ENCODE results near the gene NEK1.

DNA sequence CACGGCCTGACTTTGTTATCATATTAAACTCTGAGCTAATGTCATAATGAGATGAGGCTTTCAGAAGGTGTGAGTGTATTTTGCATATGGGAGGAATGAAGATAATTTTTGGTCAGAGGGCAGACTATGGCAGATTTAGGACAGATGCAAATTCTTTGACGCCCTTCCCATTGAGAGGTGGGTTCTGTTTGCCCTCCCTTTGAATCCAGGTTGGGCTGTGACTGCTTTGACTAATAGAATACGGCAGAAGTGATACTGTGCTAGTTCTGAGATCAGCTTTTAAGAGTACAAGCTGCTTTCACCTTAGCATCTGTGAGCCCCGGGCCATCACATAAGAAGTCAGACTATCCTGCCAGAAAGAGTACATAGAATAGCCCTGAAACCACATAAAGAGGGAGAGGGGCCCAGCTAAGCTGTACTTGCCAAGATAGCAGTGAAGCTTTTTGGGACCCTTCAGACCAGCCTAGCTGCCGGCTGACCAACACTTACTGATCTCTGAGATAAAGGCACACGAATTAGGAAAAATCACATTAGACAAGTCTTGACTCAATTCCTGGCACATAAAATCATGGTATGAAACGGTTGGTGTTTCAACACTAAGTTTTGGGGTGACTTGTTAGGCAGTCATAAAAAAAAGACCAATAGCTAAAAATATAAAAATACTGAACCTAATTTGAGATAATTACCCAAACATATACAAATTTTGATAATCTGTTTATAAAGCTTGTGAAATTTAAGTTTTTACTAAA, 174.9 kb downstream of the NEK1 start:
- TF ChIP-seq, protein P1, sequence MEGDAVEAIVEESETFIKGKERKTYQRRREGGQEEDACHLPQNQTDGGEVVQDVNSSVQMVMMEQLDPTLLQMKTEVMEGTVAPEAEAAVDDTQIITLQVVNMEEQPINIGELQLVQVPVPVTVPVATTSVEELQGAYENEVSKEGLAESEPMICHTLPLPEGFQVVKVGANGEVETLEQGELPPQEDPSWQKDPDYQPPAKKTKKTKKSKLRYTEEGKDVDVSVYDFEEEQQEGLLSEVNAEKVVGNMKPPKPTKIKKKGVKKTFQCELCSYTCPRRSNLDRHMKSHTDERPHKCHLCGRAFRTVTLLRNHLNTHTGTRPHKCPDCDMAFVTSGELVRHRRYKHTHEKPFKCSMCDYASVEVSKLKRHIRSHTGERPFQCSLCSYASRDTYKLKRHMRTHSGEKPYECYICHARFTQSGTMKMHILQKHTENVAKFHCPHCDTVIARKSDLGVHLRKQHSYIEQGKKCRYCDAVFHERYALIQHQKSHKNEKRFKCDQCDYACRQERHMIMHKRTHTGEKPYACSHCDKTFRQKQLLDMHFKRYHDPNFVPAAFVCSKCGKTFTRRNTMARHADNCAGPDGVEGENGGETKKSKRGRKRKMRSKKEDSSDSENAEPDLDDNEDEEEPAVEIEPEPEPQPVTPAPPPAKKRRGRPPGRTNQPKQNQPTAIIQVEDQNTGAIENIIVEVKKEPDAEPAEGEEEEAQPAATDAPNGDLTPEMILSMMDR (IDR thresholded peaks at IDR 0.05) = no peak
- TF ChIP-seq POLR2A (IDR thresholded peaks at IDR 0.05) = no peak
